ENCODE results near the gene DAPK1.

DNA sequence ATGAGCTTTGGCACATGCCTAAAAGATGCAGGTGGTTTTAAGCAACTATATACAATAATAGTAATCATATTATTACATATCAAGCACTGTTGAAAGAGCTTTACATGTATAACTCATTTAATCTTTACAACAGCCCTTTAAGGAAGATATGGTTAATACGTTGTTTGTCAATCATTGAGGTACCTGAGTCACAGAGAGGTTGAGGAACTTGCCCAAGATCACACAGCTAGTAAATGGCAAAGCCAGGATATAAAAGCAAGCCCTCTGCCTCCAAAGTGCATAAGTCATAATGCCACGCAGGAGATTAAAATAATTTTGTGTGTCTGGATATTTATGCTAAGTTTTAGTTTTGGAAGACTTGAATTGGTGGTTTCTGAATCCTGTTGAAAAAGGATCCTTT, 90.2 kb downstream of the DAPK1 start:
- TF ChIP-seq, protein P1, sequence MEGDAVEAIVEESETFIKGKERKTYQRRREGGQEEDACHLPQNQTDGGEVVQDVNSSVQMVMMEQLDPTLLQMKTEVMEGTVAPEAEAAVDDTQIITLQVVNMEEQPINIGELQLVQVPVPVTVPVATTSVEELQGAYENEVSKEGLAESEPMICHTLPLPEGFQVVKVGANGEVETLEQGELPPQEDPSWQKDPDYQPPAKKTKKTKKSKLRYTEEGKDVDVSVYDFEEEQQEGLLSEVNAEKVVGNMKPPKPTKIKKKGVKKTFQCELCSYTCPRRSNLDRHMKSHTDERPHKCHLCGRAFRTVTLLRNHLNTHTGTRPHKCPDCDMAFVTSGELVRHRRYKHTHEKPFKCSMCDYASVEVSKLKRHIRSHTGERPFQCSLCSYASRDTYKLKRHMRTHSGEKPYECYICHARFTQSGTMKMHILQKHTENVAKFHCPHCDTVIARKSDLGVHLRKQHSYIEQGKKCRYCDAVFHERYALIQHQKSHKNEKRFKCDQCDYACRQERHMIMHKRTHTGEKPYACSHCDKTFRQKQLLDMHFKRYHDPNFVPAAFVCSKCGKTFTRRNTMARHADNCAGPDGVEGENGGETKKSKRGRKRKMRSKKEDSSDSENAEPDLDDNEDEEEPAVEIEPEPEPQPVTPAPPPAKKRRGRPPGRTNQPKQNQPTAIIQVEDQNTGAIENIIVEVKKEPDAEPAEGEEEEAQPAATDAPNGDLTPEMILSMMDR (IDR thresholded peaks at IDR 0.05) = no peak
- TF ChIP-seq POLR2A (IDR thresholded peaks at IDR 0.05) (no peak), EP300 (IDR thresholded peaks at IDR 0.05) (no peak), POLR2AphosphoS5 (IDR thresholded peaks at IDR 0.05) (no peak)

Measured in suprapubic skin (tissue), 4 donors.